Panc1 (cell line): Measurements from ENCODE around the gene D2HGDH.

Experiments
- TCF7L2 ChIP-seq: IDR thresholded peaks from 2 replicates; pipeline ENCODE4 v1.6.1; 2011; ENCODE audit warnings: mild to moderate bottlenecking, low read depth, low read length, inconsistent platforms
- TF ChIP-seq, protein P1 (sequence below): fragments of 450-650 bp; IDR thresholded peaks from 2 replicates; pipeline ENCODE4 v1.5.1; 2017; ENCODE audit warnings: mild to moderate bottlenecking

DNA sequence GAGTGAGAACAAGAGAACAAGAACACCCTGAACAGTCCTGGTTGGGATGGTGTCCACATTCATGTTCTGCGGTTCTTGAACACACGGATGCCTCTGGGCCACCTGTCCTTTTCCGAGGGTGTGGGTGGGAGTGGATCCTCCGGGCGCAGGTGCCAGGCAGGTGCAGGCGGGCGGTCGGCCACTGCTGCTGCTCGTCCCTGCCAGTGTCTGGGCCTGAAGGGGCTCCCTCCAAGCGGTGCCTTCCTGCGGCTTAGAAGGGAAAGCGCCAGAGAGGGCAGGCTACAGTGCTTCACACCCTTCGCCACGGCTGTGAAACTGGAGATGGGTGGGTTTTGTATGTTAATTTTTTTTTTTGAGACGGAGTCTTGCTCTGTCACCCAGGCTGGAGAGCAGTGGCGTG is 8.0 kb upstream of the D2HGDH start:
- TF ChIP-seq, protein P1, sequence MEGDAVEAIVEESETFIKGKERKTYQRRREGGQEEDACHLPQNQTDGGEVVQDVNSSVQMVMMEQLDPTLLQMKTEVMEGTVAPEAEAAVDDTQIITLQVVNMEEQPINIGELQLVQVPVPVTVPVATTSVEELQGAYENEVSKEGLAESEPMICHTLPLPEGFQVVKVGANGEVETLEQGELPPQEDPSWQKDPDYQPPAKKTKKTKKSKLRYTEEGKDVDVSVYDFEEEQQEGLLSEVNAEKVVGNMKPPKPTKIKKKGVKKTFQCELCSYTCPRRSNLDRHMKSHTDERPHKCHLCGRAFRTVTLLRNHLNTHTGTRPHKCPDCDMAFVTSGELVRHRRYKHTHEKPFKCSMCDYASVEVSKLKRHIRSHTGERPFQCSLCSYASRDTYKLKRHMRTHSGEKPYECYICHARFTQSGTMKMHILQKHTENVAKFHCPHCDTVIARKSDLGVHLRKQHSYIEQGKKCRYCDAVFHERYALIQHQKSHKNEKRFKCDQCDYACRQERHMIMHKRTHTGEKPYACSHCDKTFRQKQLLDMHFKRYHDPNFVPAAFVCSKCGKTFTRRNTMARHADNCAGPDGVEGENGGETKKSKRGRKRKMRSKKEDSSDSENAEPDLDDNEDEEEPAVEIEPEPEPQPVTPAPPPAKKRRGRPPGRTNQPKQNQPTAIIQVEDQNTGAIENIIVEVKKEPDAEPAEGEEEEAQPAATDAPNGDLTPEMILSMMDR, result no peak
- TF ChIP-seq TCF7L2, result no peak
